Gastroesophageal sphincter (tissue), 3 donors: Measurements from ENCODE around the gene NPL.

ENCODE experiments used
- EP300 ChIP-seq: sonication (generic); formaldehyde crosslinking; IDR thresholded peaks from one replicate; pipeline ENCODE4 v1.6.1; 2017; ENCODE audit warnings: antibody characterized with exemption, mild to moderate bottlenecking
- POLR2A ChIP-seq, 2 donors: fragments of 450-650 bp; IDR thresholded peaks; one replicate each; pipeline ENCODE4 v1.6.1; 2017; ENCODE audit warnings: antibody characterized with exemption in 2 of 2, mild to moderate bottlenecking in 2 of 2, moderate library complexity in 1 of 2
- POLR2AphosphoS5 ChIP-seq: sonication (generic); formaldehyde crosslinking; IDR thresholded peaks from one replicate; pipeline ENCODE4 v1.6.1; 2017; ENCODE audit warnings: antibody characterized with exemption
- TF ChIP-seq, protein P1 (sequence below), 4 experiments: fragments of 200-600 bp in 2 of 4; fragments of 450-650 bp in 2 of 4; sonication (generic) in 1 of 4; IDR thresholded peaks; one replicate each; pipeline ENCODE4 v1.5.1; 2017 to 2019; ENCODE audit warnings: antibody characterized with exemption in 4 of 4, mild to moderate bottlenecking in 2 of 4, moderate library complexity in 2 of 4

DNA sequence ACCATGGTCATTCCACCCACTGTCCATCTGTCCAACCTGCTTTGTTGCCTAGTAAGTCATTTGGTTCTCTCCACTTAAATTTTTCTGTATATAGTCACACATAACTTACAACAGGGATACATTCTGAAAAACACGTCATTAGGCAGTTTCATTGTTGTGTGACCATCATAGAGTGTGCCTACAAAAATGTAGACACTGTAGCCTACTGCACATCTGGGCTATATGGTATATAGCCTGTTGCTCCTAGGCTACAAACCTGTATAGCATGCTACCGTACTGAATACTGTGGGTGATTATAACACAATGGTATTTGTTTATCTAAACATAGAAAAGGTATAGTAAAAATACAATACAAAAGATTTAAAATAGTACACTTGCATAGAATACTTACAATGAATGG is 10.0 kb upstream of the NPL start:
- TF ChIP-seq, protein P1, sequence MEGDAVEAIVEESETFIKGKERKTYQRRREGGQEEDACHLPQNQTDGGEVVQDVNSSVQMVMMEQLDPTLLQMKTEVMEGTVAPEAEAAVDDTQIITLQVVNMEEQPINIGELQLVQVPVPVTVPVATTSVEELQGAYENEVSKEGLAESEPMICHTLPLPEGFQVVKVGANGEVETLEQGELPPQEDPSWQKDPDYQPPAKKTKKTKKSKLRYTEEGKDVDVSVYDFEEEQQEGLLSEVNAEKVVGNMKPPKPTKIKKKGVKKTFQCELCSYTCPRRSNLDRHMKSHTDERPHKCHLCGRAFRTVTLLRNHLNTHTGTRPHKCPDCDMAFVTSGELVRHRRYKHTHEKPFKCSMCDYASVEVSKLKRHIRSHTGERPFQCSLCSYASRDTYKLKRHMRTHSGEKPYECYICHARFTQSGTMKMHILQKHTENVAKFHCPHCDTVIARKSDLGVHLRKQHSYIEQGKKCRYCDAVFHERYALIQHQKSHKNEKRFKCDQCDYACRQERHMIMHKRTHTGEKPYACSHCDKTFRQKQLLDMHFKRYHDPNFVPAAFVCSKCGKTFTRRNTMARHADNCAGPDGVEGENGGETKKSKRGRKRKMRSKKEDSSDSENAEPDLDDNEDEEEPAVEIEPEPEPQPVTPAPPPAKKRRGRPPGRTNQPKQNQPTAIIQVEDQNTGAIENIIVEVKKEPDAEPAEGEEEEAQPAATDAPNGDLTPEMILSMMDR (IDR thresholded peaks at IDR 0.05), result no peak
- TF ChIP-seq POLR2A (IDR thresholded peaks at IDR 0.05) (no peak), POLR2AphosphoS5 (no peak), EP300 (no peak)
